ENCODE data around the gene RADX. TPM values are rescaled to one million over a fixed set of nuclear protein-coding genes. Genes with fewer than 3 reads are reported as not detected.

The RADX gene
- total and polyA plus RNA-seq, 2 of the 13 experiments (the other 11 are each of a cell fraction or from before 2014, with no cell fraction given), result 1.1 to 2.7 TPM

DNA sequence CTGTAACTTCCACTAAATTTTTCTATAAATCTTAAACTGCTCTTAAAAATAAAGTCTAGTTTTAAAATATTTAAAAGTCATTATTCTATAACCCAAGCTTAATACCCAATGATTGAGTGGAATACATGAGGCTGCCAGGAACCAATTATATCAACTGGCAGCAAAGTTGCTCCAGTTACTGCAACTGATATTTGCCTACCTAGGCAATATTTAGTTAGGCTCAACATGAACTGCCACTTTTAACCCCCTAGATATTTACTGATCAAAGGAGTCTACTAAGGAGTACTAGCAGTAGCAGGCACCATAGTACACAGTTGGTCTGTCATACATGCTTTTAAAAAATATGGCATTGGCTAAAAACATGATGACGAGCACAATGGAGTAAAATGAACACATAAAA is 29.9 kb upstream of the RADX start:
- ChIA-PET POLR2A (no interaction called here), CTCF (ENCODE audit: low intra/inter-chr PET ratio, low total read pairs) (no interaction called here)
- DNase-seq (ENCODE audit: low spot score), result no peak
- Histone ChIP-seq H3K27ac (ENCODE audit: extremely low read length, insufficient read depth, low read length) (no peak overlapping the region), H3K4me3 (replicated peaks in 1 of 3; ENCODE audit: insufficient read depth in 1 of 3, low read depth in 2 of 3, low read length in 3 of 3) (no peak overlapping the region), H3K27me3 (ENCODE audit: control insufficient read depth in 1 of 2, insufficient read depth in 2 of 2, low read length in 2 of 2) (no peaks in the 10 kb centered on the region), H3K79me2 (ENCODE audit: insufficient read depth, low read length) (no peaks in the 10 kb centered on the region), H3K36me3 (replicated peaks in 1 of 2; ENCODE audit: control insufficient read depth in 1 of 2, insufficient read depth in 2 of 2, low read length in 2 of 2) (no peaks in the 10 kb centered on the region), H3K4me1 (ENCODE audit: insufficient read depth, low read length) (no peaks in the 10 kb centered on the region), H3K9ac (ENCODE audit: insufficient read depth, low read depth, low read length) (no peak overlapping the region), H3K9me3 (ENCODE audit: low read length) (no peaks in the 10 kb centered on the region), H3K4me2 (ENCODE audit: low read depth, low read length) (no peak overlapping the region), H4K20me1 (ENCODE audit: insufficient read depth, low read length) (no peaks in the 10 kb centered on the region), H2AFZ (ENCODE audit: low read length) (no peak overlapping the region)
- peak in 1 of 2 experiments; percentile 59; a peak in 3 of 4 replicates for TF ChIP-seq MAFK (conservative IDR thresholded peaks at IDR 0.05 in 1 of 2, IDR thresholded peaks at IDR 0.05 in 1 of 2; ENCODE audit: low read length in 2 of 2)
- TF ChIP-seq MAFF (IDR thresholded peaks at IDR 0.05; ENCODE audit: low read depth, low read length), result peak; percentile 44; the same call in 1 of the 2 replicates
- TF ChIP-seq ZNF362 (CRISPR knock-in tag; IDR thresholded peaks at IDR 0.05; ENCODE audit: borderline replicate concordance), result no peak
- no peak for TF ChIP-seq ZNF136 (CRISPR knock-in tag; IDR thresholded peaks at IDR 0.05; ENCODE audit: low read depth)
- TF ChIP-seq RNF2 (conservative IDR thresholded peaks at IDR 0.05; ENCODE audit: low read depth), result no peak
- TF ChIP-seq ZFP37 (CRISPR knock-in tag; IDR thresholded peaks at IDR 0.05; ENCODE audit: borderline replicate concordance), result no peak
- TF ChIP-seq NBN (conservative IDR thresholded peaks at IDR 0.05), result no peak
- TF ChIP-seq ISL2 (CRISPR knock-in tag; IDR thresholded peaks at IDR 0.05), result no peak
- TF ChIP-seq, protein P1, sequence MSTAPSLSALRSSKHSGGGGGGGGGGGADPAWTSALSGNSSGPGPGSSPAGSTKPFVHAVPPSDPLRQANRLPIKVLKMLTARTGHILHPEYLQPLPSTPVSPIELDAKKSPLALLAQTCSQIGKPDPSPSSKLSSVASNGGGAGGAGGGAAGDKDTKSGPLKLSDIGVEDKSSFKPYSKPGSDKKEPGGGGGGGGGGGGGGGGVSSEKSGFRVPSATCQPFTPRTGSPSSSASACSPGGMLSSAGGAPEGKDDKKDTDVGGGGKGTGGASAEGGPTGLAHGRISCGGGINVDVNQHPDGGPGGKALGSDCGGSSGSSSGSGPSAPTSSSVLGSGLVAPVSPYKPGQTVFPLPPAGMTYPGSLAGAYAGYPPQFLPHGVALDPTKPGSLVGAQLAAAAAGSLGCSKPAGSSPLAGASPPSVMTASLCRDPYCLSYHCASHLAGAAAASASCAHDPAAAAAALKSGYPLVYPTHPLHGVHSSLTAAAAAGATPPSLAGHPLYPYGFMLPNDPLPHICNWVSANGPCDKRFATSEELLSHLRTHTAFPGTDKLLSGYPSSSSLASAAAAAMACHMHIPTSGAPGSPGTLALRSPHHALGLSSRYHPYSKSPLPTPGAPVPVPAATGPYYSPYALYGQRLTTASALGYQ (CRISPR knock-in tag; IDR thresholded peaks at IDR 0.05), result no peak
- no peak for TF ChIP-seq HOXA7 (CRISPR knock-in tag; IDR thresholded peaks at IDR 0.05)
- TF ChIP-seq POGK (CRISPR knock-in tag; conservative IDR thresholded peaks at IDR 0.05), result no peak
- TF ChIP-seq MAZ (IDR thresholded peaks at IDR 0.05; ENCODE audit: borderline replicate concordance, low read depth, low read length), result no peak
- no peak for TF ChIP-seq MAZ (CRISPR knock-in tag; IDR thresholded peaks at IDR 0.05; ENCODE audit: low read depth)
- TF ChIP-seq FOXP1 (IDR thresholded peaks at IDR 0.05), result no peak
- TF ChIP-seq FOXP1 (CRISPR knock-in tag; IDR thresholded peaks at IDR 0.05), result no peak
- TF ChIP-seq ZNF224 (CRISPR knock-in tag; IDR thresholded peaks at IDR 0.05), result no peak
- no peak for TF ChIP-seq SP2 (CRISPR knock-in tag; IDR thresholded peaks at IDR 0.05)
- no peak for TF ChIP-seq ZNF710 (CRISPR knock-in tag; IDR thresholded peaks at IDR 0.05; ENCODE audit: borderline replicate concordance)
- no peak for TF ChIP-seq ZNF773 (CRISPR knock-in tag; IDR thresholded peaks at IDR 0.05; ENCODE audit: borderline replicate concordance)
- in situ Hi-C loops (cut with HindIII; ENCODE audit: extremely low pct_ligation_motif_present, low pct_unique_long_range_greater_than_20kb), result no loop called here
- WGBS (ENCODE audit: low lambda C conversion rate), result 0% methylated on average over 1 of the region's 1 CpG
- BruUV-seq (replicated peaks), result no TSS peak
- intact Hi-C loops (cut with micrococcal nuclease; ENCODE audit: unreplicated experiment), result no loop called here
- FAIRE-seq, result no peak
- no peak for ATAC-seq
